ENCODE measurements around the gene AKAP9.

DNA sequence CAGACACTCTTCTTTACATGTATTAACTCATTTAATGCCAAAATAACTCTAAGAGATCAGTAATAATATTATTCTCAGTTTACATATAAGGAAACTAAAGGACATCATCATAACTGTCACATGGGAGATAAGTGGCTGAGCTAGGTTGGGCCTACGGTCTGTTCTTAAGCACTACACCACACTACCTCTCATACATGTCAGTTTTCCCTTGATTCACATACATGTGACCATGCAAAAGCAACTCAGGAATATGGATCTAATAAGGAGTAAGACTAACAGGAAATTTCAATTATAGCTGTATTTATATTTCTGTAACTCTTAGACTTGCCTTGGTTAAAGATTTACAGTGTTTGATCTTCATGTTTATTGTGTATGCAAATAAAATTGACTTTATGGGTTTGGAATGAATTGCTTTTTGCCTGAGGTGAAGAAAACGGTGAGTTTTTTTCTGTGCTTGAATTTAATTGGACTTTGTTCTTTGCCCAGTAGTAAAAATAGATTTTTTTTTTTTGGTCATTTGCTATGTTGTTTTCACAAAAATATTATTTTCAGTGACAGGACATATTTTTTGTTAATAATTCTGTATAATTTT is 123.9 kb downstream of the AKAP9 start:
- TF ChIP-seq BHLHE40 (IDR thresholded peaks at IDR 0.05; ENCODE audit: low read length) (no peak), RCOR1 (IDR thresholded peaks at IDR 0.05; ENCODE audit: borderline replicate concordance in 1 of 2, low read depth in 2 of 2, low read length in 2 of 2) (no peak), CCAR2 (IDR thresholded peaks at IDR 0.05; ENCODE audit: low read depth, low read length) (no peak), RFX5 (IDR thresholded peaks at IDR 0.05; ENCODE audit: low read depth, low read length) (no peak)
- TF ChIP-seq, protein P1, sequence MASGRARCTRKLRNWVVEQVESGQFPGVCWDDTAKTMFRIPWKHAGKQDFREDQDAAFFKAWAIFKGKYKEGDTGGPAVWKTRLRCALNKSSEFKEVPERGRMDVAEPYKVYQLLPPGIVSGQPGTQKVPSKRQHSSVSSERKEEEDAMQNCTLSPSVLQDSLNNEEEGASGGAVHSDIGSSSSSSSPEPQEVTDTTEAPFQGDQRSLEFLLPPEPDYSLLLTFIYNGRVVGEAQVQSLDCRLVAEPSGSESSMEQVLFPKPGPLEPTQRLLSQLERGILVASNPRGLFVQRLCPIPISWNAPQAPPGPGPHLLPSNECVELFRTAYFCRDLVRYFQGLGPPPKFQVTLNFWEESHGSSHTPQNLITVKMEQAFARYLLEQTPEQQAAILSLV (tag; IDR thresholded peaks at IDR 0.05), result no peak
- TF ChIP-seq, protein P2, sequence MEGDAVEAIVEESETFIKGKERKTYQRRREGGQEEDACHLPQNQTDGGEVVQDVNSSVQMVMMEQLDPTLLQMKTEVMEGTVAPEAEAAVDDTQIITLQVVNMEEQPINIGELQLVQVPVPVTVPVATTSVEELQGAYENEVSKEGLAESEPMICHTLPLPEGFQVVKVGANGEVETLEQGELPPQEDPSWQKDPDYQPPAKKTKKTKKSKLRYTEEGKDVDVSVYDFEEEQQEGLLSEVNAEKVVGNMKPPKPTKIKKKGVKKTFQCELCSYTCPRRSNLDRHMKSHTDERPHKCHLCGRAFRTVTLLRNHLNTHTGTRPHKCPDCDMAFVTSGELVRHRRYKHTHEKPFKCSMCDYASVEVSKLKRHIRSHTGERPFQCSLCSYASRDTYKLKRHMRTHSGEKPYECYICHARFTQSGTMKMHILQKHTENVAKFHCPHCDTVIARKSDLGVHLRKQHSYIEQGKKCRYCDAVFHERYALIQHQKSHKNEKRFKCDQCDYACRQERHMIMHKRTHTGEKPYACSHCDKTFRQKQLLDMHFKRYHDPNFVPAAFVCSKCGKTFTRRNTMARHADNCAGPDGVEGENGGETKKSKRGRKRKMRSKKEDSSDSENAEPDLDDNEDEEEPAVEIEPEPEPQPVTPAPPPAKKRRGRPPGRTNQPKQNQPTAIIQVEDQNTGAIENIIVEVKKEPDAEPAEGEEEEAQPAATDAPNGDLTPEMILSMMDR (IDR thresholded peaks at IDR 0.05 in 2 of 3, conservative IDR thresholded peaks at IDR 0.05 in 1 of 3; ENCODE audit: insufficient read depth in 2 of 3, low read depth in 1 of 3, low read length in 3 of 3), result no peak
